Esophagus (tissue), 2 donors: ENCODE data around the gene STAB1. TPM values are rescaled to one million over a fixed set of nuclear protein-coding genes. Genes with fewer than 3 reads are reported as not detected.

Experiments used
- H3K27ac ChIP-seq, 2 donors: one replicate each; pipeline ENCODE4 v1.5.1; 2013; ENCODE audit warnings: low read depth in 2 of 2, mild to moderate bottlenecking in 2 of 2, inconsistent platforms in 1 of 2, low read length in 1 of 2, moderate library complexity in 1 of 2
- H3K27me3 ChIP-seq, 2 donors: one replicate each; pipeline ENCODE4 v1.6.1; 2013; ENCODE audit warnings: low read length in 2 of 2, control low read depth in 1 of 2, mild to moderate bottlenecking in 1 of 2; ENCODE audit not compliant: insufficient read depth in 2 of 2, control insufficient read depth in 1 of 2
- H3K36me3 ChIP-seq, 2 donors: one replicate each; pipeline ENCODE4 v1.6.1; 2013; ENCODE audit warnings: low read length in 1 of 2; ENCODE audit not compliant: control insufficient read depth in 2 of 2, insufficient read depth in 2 of 2
- H3K4me1 ChIP-seq, 2 donors: one replicate each; pipeline ENCODE4 v1.6.1; 2013; ENCODE audit warnings: low read length in 1 of 2; ENCODE audit not compliant: control insufficient read depth in 2 of 2, insufficient read depth in 2 of 2
- H3K4me3 ChIP-seq, 2 donors: one replicate each; pipeline ENCODE4 v1.5.1; 2013; ENCODE audit warnings: low read length in 2 of 2, mild to moderate bottlenecking in 2 of 2, low read depth in 1 of 2, moderate library complexity in 1 of 2
- H3K9me3 ChIP-seq, 2 donors: one replicate each; pipeline ENCODE4 v1.6.1; 2013; ENCODE audit warnings: mild to moderate bottlenecking in 2 of 2, low read depth in 1 of 2, low read length in 1 of 2, moderate library complexity in 1 of 2; ENCODE audit not compliant: control insufficient read depth in 2 of 2, insufficient read depth in 1 of 2
- WGBS, 2 donors: extraction: QIAGEN DNeasy Blood & Tissue Kit; methylation state at CpG; one replicate each; pipeline ENCODE4 v1.1.7; 2013; 5-methylcytosine and 5-hydroxymethylcytosine counted together
- polyA plus RNA-seq, 2 donors: library from polyadenylated mRNA; stranded (reverse); fragments of 200-250 nt; gene quantifications; one replicate each; pipeline ENCODE4 v1.2.3, GENCODE V29; 2013
- donor health status: healthy with polysubstance abuse.
- donor health status: Bipolar disorder and iron deficiency.

The STAB1 gene
- polyA plus RNA-seq, 2 donors, result 30.5 to 39.0 TPM

DNA sequence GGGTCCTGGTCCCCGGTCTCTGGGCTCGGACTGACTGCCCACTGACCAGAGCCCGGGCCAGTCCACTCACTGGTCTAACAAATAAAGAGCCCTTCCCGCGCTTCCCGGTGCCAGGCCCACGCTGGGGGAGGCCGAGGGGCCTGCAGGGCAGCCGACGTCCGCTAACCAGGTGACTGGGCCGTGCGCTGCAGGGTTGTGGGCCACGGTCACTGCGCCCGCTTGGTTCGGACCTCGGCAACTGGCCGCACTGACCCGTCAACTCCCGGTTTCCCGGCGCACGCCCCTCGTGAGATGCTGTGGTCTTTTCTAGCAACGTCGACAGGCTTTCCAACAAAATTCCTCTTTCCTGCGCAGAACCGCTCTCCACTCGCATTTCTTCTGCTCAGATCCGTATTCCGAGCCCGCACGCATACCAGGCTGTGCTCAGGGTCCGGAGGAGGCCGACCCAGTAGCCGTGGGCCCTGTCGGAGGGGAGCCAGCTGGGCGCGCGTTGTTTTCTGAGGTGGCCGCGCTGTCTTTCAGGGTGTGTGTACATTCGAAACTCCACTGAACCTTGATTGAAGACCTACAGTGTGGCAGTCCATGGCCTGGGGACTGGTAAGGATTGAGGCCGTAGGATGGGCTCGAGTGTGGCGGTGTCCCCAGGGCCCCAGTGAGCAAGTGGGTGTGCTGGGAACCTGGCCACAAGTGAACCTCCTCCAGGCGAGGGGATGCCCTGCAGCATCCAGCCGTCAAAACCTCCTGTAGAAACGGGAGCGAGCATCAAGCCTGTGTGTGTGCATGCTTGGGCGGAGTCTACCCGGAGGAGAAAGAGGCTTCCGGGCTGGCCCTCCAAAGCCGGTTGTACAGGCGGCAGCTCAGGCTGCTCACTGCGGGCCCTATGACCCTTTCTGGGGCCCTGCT is 39.4 kb downstream of the STAB1 start:
- H3K36me3 ChIP-seq, result no peaks in the 10 kb centered on the region
- H3K4me3 ChIP-seq, result peak overlapping the region; percentile 44 to 63
- H3K4me1 ChIP-seq, result peaks cover 15 to 40% of the 10 kb centered on the region in 2 donors
- H3K27me3 ChIP-seq, result no peaks in the 10 kb centered on the region
- peak overlapping the region; percentile 78 to 81 for H3K27ac ChIP-seq
- no peaks in the 10 kb centered on the region for H3K9me3 ChIP-seq
- WGBS, 2 donors, result 31 to 50% methylated on average over 57 of the region's 57 CpGs

DNA sequence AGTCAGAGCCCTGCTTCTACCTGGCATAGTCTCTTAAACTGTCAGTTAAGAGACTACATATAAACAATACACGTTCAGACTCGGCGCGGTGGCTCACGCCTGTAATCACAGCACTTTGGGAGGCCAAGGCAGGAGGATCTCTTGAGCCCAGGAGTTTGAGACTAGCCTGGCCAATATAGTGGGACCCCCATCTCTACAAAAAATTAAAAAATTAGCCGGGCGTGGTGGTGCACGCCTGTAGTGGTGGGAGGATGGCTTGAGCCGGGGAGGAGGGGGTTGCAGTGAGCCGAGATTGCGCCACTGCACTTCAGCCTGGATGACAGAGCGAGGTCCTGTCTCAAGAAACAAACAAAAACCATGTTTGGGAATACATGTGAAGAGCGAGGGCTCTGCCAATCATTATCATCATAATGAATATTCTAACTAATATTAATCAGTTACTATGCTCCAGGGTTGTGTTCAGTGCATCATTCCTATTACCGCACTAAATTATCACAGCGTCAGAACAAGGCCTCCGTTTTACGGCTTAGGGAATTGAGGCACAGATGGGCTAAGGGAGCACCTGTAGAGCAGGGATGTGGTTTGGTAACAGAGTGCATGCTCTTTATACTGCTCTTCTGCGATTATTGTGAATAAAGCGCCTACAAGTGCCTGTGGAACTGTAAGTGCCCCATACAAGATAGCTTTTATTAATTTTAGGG is 40.4 kb downstream of the STAB1 start:
- Histone ChIP-seq H3K36me3 (no peaks in the 10 kb centered on the region), H3K27ac (peak overlapping the region in 1 of 2 donors; percentile 78), H3K9me3 (no peaks in the 10 kb centered on the region), H3K27me3 (no peaks in the 10 kb centered on the region), H3K4me3 (no peak overlapping the region), H3K4me1 (peaks cover 15 to 31% of the 10 kb centered on the region in 2 donors)
- WGBS, 2 donors, result 88 to 89% methylated on average over 19 of the region's 19 CpGs

DNA sequence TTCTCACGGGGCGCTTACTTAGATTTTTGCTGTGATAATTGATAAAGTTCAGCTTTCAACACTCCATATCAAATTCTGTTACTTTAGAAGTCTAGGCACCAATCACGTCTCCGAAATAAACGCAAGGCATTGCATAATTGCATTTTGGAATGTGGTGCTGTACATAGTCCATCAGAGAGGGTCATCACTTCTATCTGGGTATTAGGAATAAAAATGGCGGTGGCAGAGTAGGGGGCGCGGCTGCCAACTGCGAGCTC is 40.9 kb downstream of the STAB1 start:
- Histone ChIP-seq H3K27ac (peak overlapping the region in 1 of 2 donors; percentile 9), H3K4me1 (peaks cover 11 to 29% of the 10 kb centered on the region in 2 donors), H3K4me3 (no peak overlapping the region), H3K36me3 (peaks cover 0 to 2% of the 10 kb centered on the region in 2 donors), H3K9me3 (no peaks in the 10 kb centered on the region), H3K27me3 (no peaks in the 10 kb centered on the region)
- WGBS, 2 donors, result 11 to 12% methylated on average over 9 of the region's 9 CpGs

DNA sequence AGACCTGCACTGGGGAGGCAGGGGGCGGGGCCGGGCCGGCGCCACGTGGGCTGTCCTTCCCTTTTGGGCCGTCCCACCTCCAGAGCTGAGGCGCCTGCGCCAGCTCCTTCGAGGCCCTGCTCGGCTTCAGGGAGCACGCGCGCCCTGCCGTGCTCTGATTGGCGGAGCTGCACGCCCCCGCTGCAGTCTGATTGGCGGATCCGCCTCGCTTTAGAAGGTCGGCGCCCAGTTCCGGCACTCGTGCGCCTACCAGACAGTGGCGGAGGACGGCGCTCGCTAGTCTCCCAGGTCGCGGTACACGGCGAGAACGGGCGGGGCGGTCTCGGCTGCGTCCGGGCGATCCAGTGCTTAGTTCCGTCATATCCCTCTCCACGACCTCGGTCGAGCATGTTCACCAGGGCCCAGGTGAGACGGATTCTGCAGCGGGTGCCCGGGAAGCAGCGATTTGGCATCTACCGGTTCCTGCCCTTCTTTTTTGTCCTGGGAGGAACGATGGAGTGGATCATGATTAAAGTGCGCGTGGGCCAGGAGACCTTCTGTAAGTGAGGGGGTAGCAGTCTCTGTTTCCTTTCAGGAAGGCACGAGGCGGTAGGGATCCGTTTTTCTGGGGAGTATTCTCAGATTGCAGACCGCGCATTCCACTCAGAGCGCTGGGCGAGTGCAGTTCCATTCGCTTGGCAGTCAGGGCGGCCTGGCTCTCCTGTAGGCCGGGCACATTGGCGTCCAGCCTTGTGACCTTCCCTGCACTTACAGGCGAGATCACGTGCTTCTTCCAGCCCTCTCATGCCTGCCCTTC is 41.4 kb downstream of the STAB1 start, which contains the start of gene UQCC5:
TSS of gene UQCC5 (plus strand) at position 237 of the 796 bp plus-strand sequence. CDS start at position 388, 151 bp downstream.
- 0 to 1% methylated on average over 63 to 65 of the region's 65 CpGs for WGBS, 2 donors

DNA sequence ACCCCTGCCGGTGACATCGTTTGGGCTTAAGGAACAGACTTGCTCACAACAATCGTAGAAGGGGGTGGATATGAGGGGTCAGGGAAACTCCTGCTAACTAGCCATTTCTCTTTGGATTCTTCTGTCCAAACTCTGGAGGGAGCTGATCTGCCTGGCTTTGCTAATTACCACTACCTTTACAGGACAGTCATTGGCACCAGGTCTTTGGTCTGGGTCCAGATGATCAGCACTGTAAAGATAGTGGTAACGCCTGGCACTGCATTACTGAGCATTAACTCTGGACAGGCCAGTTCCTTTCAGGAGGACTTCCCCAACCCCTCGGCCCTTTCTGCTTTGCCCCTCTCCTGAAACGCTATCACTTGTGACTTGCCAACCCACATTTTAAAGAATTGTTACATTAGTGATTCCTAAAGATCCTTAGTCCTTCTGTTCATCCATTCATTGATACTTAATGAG is 42.1 kb downstream of the STAB1 start:
- WGBS, 2 donors, result 2% methylated on average over 6 of the region's 6 CpGs
- H3K9me3 ChIP-seq, result no peaks in the 10 kb centered on the region
- H3K27me3 ChIP-seq, result no peaks in the 10 kb centered on the region
- peak overlapping the region; percentile 91 to 93 for H3K27ac ChIP-seq
- H3K4me3 ChIP-seq, result peak overlapping the region; percentile 71 to 90
- peaks cover 6 to 20% of the 10 kb centered on the region in 2 donors for H3K4me1 ChIP-seq
- peaks cover 0 to 4% of the 10 kb centered on the region in 2 donors for H3K36me3 ChIP-seq

More for the DNA sequence above, 41.4 kb downstream of the STAB1 start, which contains the start of gene UQCC5:
- Histone ChIP-seq H3K36me3 (peaks cover 0 to 4% of the 10 kb centered on the region in 2 donors), H3K27me3 (no peaks in the 10 kb centered on the region), H3K27ac (peak within 1 kb of the TSS; percentile 91 to 93), H3K9me3 (no peaks in the 10 kb centered on the region), H3K4me1 (peaks cover 6 to 25% of the 10 kb centered on the region in 2 donors), H3K4me3 (peak within 1 kb of the TSS; percentile 71 to 90)

DNA sequence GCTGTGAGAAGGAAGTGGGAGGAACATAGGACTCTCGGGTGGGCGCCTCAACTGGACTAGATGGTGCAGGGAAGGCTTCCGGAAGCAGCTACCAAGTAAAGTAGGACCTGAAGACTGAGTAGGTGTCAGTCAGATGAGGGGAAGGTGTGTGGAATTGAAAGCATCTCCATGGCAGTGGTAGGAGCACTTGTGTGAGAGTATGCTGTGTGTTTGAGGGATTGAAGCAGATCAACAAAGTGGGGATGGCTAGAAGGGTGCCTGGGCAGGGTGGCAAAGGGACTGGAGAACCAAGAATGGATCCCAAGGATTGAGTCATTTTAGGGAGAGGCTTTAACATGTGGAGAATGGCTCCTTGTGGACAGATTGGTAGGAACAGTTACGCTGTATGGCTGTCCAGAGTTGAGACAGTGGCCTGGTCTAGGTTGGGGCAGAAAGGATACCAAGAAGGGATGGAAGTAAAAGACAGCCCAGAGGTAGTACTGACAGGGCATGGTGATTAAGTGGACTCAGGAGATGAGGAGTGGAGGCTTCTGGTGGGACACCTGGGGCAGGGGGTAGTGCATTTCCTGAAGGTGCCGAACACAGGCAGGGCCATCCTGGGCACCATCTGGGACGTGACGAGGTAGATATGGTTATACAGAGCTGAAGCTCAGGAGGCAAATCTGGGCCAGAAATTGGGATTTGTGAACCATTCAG is 42.7 kb downstream of the STAB1 start:
- Histone ChIP-seq H3K27me3 (no peaks in the 10 kb centered on the region), H3K36me3 (peaks cover 0 to 4% of the 10 kb centered on the region in 2 donors), H3K4me3 (peak overlapping the region in 1 of 2 donors; percentile 90), H3K27ac (no peak overlapping the region), H3K9me3 (no peaks in the 10 kb centered on the region), H3K4me1 (peaks cover 6 to 20% of the 10 kb centered on the region in 2 donors)
- 71 to 76% methylated on average over 7 of the region's 7 CpGs for WGBS, 2 donors

DNA sequence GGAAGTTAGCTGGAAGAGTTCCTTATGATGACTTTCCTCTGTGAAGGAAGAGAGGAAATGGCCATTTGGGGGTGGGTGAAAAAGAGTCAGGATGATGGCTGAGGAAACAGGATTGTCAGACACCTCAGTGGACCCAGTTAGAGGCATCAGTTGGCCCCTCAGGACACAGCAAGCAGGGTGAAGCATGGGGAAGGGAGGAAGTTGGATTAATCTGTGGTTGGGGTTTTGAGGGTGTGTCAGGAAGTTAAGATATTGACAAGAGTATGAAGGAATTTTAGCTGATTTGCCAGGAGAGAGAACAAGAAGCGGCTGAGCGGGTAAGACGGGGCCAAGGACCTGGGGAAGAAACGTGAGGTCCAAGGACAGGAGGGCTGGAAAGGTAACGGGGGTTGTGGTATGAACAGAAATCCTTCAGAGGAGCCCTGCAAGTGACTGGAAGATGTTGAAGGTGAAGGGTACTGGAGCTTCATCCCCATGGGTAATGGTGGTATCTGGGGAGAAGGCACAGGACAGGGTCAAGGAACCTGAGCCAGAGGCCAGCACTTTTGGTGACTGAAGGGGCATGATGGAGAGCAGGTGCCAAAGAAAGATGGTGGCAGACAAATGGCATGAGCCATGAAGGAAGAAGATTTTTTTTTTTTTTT is 44.0 kb downstream of the STAB1 start:
- Histone ChIP-seq H3K4me1 (peaks cover 6 to 19% of the 10 kb centered on the region in 2 donors), H3K27ac (no peak overlapping the region), H3K36me3 (peaks cover 0 to 4% of the 10 kb centered on the region in 2 donors), H3K9me3 (no peaks in the 10 kb centered on the region), H3K27me3 (no peaks in the 10 kb centered on the region), H3K4me3 (no peak overlapping the region)
- 85 to 89% methylated on average over 5 of the region's 5 CpGs for WGBS, 2 donors

DNA sequence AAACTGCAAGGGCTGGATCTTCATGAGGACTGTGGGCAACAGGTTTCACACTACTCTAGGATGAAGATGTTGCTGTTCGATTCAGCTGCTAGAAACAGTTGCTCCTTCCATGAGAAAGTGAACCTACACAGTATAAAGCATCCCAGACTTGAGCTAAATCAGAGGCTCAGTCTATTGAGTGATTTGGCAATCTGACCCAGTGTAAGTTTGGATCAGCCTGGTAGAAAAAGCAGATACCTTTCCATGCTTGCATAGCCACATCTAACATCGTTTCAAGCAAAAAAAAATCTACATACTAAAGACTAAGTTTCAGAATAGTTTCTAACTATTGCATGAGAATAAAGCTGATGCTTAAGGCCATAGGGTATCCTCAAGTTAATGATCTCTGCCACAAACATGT is 45.9 kb downstream of the STAB1 start:
- H3K9me3 ChIP-seq, result no peaks in the 10 kb centered on the region
- H3K4me3 ChIP-seq, result no peak overlapping the region
- no peaks in the 10 kb centered on the region for H3K27me3 ChIP-seq
- 84 to 86% methylated on average over 2 of the region's 2 CpGs for WGBS, 2 donors
- H3K4me1 ChIP-seq, result peaks cover 6 to 12% of the 10 kb centered on the region in 2 donors
- peaks cover 0 to 4% of the 10 kb centered on the region in 2 donors for H3K36me3 ChIP-seq
- H3K27ac ChIP-seq, result no peak overlapping the region
